K562 (cell line): Measurements from ENCODE around the gene NUP98. TPM values are rescaled to one million over a fixed set of nuclear protein-coding genes. Genes with fewer than 3 reads are reported as not detected.

ENCODE experiments used
- ATAC-seq: fragments of 200-7000 bp; cut with Tn5 transposase; 3 replicates; pipeline ENCODE4 v1.9.1; 2020; ENCODE audit warnings: moderate library complexity
- BruUV-seq: library from RNA; stranded (reverse); fragments of 400-500 nt; replicated peaks from 2 replicates; lab custom pipeline; 2021; lab: Mats Ljungman, UMichigan
- CTCF ChIA-PET: fragments of 300-600 bp; formaldehyde crosslinking; extraction: SDS; loops from one replicate; lab custom pipeline; 2021; ENCODE audit warnings: low intra/inter-chr PET ratio; lab: Yijun Ruan, JAX
- POLR2A ChIA-PET: fragments of 300-600, 350-650 bp; sonication (Branson Sonifier 250); formaldehyde crosslinking; extraction: SDS; loops from one replicate; lab custom pipeline; 2021; ENCODE audit warnings: antibody characterized with exemption, inconsistent platforms; lab: Yijun Ruan, JAX
- DNase-seq, 4 experiments: peaks; one replicate each; pipeline versions ENCODE4 v3.0.0 to v3.0.0-alpha.2; 2011 to 2018; ENCODE audit warnings: low spot score in 3 of 4, mixed read lengths in 3 of 4; ENCODE audit errors: extremely low read depth in 1 of 4
- FAIRE-seq: peaks from 2 replicates; lab custom pipeline; 2011; peaks lifted over from hg19 to GRCh38; lab: Jason Lieb, UNC
- H2AFZ ChIP-seq: 2 replicates; pipeline ENCODE4 v1.6.0; 2011; ENCODE audit warnings: low read depth, low read length, control low read depth, inconsistent platforms
- H3K27ac ChIP-seq: fragments of 200-600 bp; 3 replicates; pipeline ENCODE4 v1.8.0; 2011; ENCODE audit warnings: low read depth, mild to moderate bottlenecking, control low read depth, inconsistent platforms, low read length, moderate library complexity, mixed read lengths; ENCODE audit errors: extremely low read depth
- H3K27me3 ChIP-seq, 2 experiments: fragments of 300-600 bp in 1 of 2; 2 replicates in 1 of 2; 3 replicates in 1 of 2; pipeline versions ENCODE4 v1.6.0 to v1.8.0; 2011; ENCODE audit warnings: inconsistent platforms in 2 of 2, low read length in 2 of 2, mild to moderate bottlenecking in 1 of 2, mixed read lengths in 1 of 2, moderate library complexity in 1 of 2; ENCODE audit not compliant: control insufficient read depth in 2 of 2, insufficient read depth in 2 of 2
- H3K36me3 ChIP-seq: fragments of 300-600 bp; 3 replicates; pipeline ENCODE4 v1.8.0; 2011; ENCODE audit warnings: mild to moderate bottlenecking, low read length, inconsistent platforms; ENCODE audit not compliant: control insufficient read depth, insufficient read depth
- H3K4me1 ChIP-seq, 2 experiments: fragments of 200-600 bp in 1 of 2; replicated peaks in 1 of 2; 2 replicates in 1 of 2; 3 replicates in 1 of 2; pipeline versions ENCODE4 v1.5.1 to v1.8.0; 2011; ENCODE audit warnings: inconsistent platforms in 2 of 2, low read length in 2 of 2, mild to moderate bottlenecking in 1 of 2, mixed read lengths in 1 of 2, moderate library complexity in 1 of 2; ENCODE audit not compliant: control insufficient read depth in 2 of 2, insufficient read depth in 2 of 2
- H3K4me2 ChIP-seq: 2 replicates; pipeline ENCODE4 v1.6.1; 2011; ENCODE audit warnings: low read length, control low read depth, inconsistent platforms, mixed read lengths; ENCODE audit not compliant: insufficient read depth
- H3K4me3 ChIP-seq: fragments of 200-600 bp; sonication (generic), shearing (Covaris generic); 2 replicates; pipeline ENCODE4 v1.5.1; 2016; ENCODE audit warnings: control low read depth, inconsistent platforms
- H3K79me2 ChIP-seq: fragments of 200-600 bp; 3 replicates; pipeline ENCODE4 v1.8.0; 2011; ENCODE audit warnings: low read length, inconsistent platforms; ENCODE audit not compliant: control insufficient read depth, insufficient read depth
- H3K9ac ChIP-seq, 2 experiments: 2 replicates each; pipeline versions ENCODE4 v1.6.0 to v1.6.1; 2011; ENCODE audit warnings: low read depth in 2 of 2, low read length in 2 of 2, control low read depth in 1 of 2, inconsistent platforms in 1 of 2, mild to moderate bottlenecking in 1 of 2, mixed read lengths in 1 of 2; ENCODE audit not compliant: insufficient read depth in 1 of 2
- H3K9me1 ChIP-seq: one replicate; pipeline ENCODE4 v1.6.0; 2011; ENCODE audit warnings: inconsistent platforms, mild to moderate bottlenecking, low read length, moderate library complexity; ENCODE audit not compliant: control insufficient read depth, insufficient read depth
- H3K9me3 ChIP-seq: replicated peaks from 2 replicates; pipeline ENCODE4 v1.5.1; 2011; ENCODE audit warnings: low read depth, low read length, inconsistent platforms; ENCODE audit not compliant: control insufficient read depth, insufficient read depth
- H4K20me1 ChIP-seq: replicated peaks from 2 replicates; pipeline ENCODE4 v1.6.1; 2011; ENCODE audit warnings: low read length, inconsistent platforms, mixed read lengths; ENCODE audit not compliant: control insufficient read depth, insufficient read depth
- ATF3 ChIP-seq, 2 experiments: fragments of 450-650 bp in 1 of 2; sonication (generic) in 1 of 2; formaldehyde crosslinking in 1 of 2; IDR thresholded peaks in 1 of 2; conservative IDR thresholded peaks in 1 of 2; 2 replicates each; pipeline versions ENCODE4 v1.6.1 to v1.8.1; 2016 to 2023; ENCODE audit warnings: mild to moderate bottlenecking in 2 of 2, moderate library complexity in 2 of 2, inconsistent platforms in 1 of 2, missing genetic modification reagents in 1 of 2
- HMGN3 ChIP-seq: IDR thresholded peaks from 2 replicates; pipeline ENCODE4 v1.6.1; 2011; ENCODE audit warnings: borderline replicate concordance, low read depth, mild to moderate bottlenecking, mixed read lengths, low read length; ENCODE audit not compliant: insufficient read length; ENCODE audit errors: extremely low read depth
- ZFP1 ChIP-seq: fragments of 450-650 bp; formaldehyde crosslinking; IDR thresholded peaks from 2 replicates; pipeline ENCODE4 v1.4.0; 2020; ENCODE audit warnings: mild to moderate bottlenecking, mixed read lengths
- ZNF592 ChIP-seq: fragments of 450-650 bp; IDR thresholded peaks from 2 replicates; pipeline ENCODE4 v1.6.1; 2017; ENCODE audit warnings: antibody characterized with exemption, mild to moderate bottlenecking
- WGBS: fragments of 100-300 bp; shearing (Covaris generic); methylation state at CpG from one replicate; pipeline ENCODE4 v1.1.6; 2016; ENCODE audit warnings: low coverage, mixed read lengths; ENCODE audit not compliant: insufficient coverage; ENCODE audit errors: missing lambda C conversion rate; 5-methylcytosine and 5-hydroxymethylcytosine counted together
- in situ Hi-C: fragments of 300-500 bp; cut with MboI; formaldehyde crosslinking; loops from 4 replicates; pipeline ENCODE4 v1.15.0; 2018; ENCODE audit warnings: inconsistent platforms, mixed read lengths
- intact Hi-C: fragments of 100-400 bp; cut with micrococcal nuclease; formaldehyde crosslinking; loops from 2 replicates; pipeline ENCODE4 v1.14.2; 2022
- polyA plus RNA-seq, 8 experiments: library from polyadenylated mRNA; depleted of rRNA in 4 of 8; stranded (reverse) in 5 of 8; unstranded in 3 of 8; fragments of >200 nt; fragmentation: Nextera tagmentation in 2 of 8; fragmentation: Illumina TruSeq in 1 of 8; extraction: Ambion mirVana in 2 of 8; extraction: Trizol in 1 of 8; gene quantifications; 2 replicates each; pipeline versions ENCODE4 v1.2.1 to v1.2.3, GENCODE V29; 2011 to 2014; ENCODE audit warnings: inconsistent platforms in 1 of 8, missing spikeins in 1 of 8
- total RNA-seq, 7 experiments: library from RNA; depleted of rRNA in 6 of 7; stranded (reverse); fragments of >200 nt in 6 of 7; fragmentation: Illumina TruSeq in 2 of 7; extraction: Trizol in 2 of 7; gene quantifications; 2 replicates each; pipeline versions ENCODE4 v1.2.1 to v1.2.3, GENCODE V29; 2011 to 2021; ENCODE audit warnings: low replicate concordance in 1 of 7
- TF ChIP-seq, protein P1 (sequence below), 2 experiments: IDR thresholded peaks in 1 of 2; conservative IDR thresholded peaks in 1 of 2; 2 replicates each; pipeline ENCODE4 v1.6.1; 2016; ENCODE audit warnings: low read depth in 2 of 2, mild to moderate bottlenecking in 1 of 2, missing compliant biosample characterization in 1 of 2, missing genetic modification characterization in 1 of 2, moderate library complexity in 1 of 2

NUP98 gene
- total and polyA plus RNA-seq, 9 of the 15 experiments (the other 6 are each of a cell fraction or from before 2014, with no cell fraction given), result 45.1 to 196 (median 130) TPM

GRCh38 chr11:3837793-3838192 is 40.4 kb upstream of the NUP98 start (continued):
- TF ChIP-seq ATF3 (IDR thresholded peaks at IDR 0.05) (peak; percentile 28; the same call in 1 of the 2 replicates), ATF3 (CRISPR knock-in tag; conservative IDR thresholded peaks at IDR 0.05) (no peak)
- TF ChIP-seq, protein P1, sequence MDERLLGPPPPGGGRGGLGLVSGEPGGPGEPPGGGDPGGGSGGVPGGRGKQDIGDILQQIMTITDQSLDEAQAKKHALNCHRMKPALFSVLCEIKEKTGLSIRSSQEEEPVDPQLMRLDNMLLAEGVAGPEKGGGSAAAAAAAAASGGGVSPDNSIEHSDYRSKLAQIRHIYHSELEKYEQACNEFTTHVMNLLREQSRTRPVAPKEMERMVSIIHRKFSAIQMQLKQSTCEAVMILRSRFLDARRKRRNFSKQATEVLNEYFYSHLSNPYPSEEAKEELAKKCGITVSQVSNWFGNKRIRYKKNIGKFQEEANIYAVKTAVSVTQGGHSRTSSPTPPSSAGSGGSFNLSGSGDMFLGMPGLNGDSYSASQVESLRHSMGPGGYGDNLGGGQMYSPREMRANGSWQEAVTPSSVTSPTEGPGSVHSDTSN (CRISPR knock-in tag; IDR thresholded peaks at IDR 0.05; ENCODE audit: low read depth), result no peak
- TF ChIP-seq, protein P1 (tag; conservative IDR thresholded peaks at IDR 0.05; ENCODE audit: low read depth), result peak; percentile 75
- TF ChIP-seq, all 486 proteins: peak for 46

GRCh38 chr11:3836903-3837302 is 39.5 kb upstream of the NUP98 start:
- Histone ChIP-seq H3K79me2 (peaks cover 92% of the 10 kb centered on the region), H3K27me3 (no peaks in the 10 kb centered on the region), H3K9me1 (no peaks in the 10 kb centered on the region), H3K4me3 (peak overlapping the region; percentile 89), H2AFZ (no peak overlapping the region), H3K36me3 (peaks cover 59% of the 10 kb centered on the region), H3K9me3 (no peaks in the 10 kb centered on the region), H3K4me2 (peak overlapping the region; percentile 93), H4K20me1 (peaks cover 4% of the 10 kb centered on the region; the same call in 1 of the 2 replicates), H3K4me1 (peaks cover 58 to 69% of the 10 kb centered on the region in 2 experiments), H3K27ac (peak overlapping the region; percentile 86), H3K9ac (peak overlapping the region; percentile 84 to 94)
- intact Hi-C loops (no loop called here), in situ Hi-C loops (no loop called here)
- FAIRE-seq, result no peak
- DNase-seq, result peak in 3 of 4 experiments; percentile 39 to 59 (median 52)
- POLR2A ChIA-PET, result interaction anchor here (0.7 to 2.7 kb wide), 4 partner anchors 11 to 202 kb away, joined by 3 to 18 read pairs (median 6); no protein-coding TSS in a partner anchor
- ATAC-seq, result no peak
- no TSS peak for BruUV-seq
- CTCF ChIA-PET, result no interaction called here
- 16% methylated on average over 3 of the region's 5 CpGs for WGBS
- TF ChIP-seq HMGN3 (no peak), ZNF592 (peak; percentile 26; the same call in 1 of the 2 replicates), ZFP1 (CRISPR knock-in tag) (no peak)
